AG08395 (cell line): ENCODE results near the gene MARCHF6.
"Not testable (repeated sequence)": the region's sequence is repeated elsewhere in the genome, so short reads cannot be mapped to it uniquely, and the experiment has no call there.

Experiments
- DNase-seq: peaks from one replicate; pipeline ENCODE4 v3.0.0; 2012; ENCODE audit warnings: mixed read lengths, low spot score

MARCHF6 gene

DNA sequence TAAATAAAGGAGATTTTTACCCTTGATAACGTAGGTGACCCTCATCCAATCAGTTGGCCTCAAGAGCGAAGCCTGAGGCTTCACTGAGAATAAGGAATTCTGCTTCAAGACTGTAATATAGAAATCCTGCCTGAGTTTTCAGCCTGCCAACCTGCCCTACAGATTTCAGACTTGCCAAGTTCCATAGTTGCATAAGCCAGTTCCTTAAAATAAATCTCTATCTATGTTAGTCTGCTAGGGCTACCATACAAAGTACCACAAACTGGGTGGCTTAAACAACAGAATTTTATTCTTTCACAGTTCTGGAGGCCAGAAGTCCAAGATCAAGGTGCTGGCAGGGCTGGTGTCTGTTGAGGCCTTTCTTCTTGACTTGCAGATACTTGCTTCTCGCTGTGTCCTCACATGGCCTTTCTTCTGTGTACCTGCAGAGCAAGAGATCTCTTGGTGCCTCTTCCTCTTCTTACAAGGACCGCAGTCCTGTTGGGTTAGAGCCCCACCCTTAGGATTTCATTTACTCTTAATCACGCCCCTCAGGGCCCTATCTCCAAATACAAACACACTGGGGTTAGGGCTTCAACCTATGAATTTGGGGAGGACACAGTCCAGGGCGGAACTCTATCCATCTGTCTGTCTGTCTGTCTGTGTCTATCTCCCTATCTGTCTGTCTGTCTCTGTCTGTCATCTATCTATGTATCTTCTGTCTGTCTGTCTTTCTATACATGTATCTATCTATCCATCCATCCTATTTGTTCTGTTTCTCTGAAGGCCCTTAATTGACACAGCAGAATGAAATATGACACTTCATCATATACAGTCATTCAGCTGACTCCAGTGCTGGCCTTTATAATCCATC, 28.8 kb upstream of the MARCHF6 start:
- DNase-seq = no peak

DNA sequence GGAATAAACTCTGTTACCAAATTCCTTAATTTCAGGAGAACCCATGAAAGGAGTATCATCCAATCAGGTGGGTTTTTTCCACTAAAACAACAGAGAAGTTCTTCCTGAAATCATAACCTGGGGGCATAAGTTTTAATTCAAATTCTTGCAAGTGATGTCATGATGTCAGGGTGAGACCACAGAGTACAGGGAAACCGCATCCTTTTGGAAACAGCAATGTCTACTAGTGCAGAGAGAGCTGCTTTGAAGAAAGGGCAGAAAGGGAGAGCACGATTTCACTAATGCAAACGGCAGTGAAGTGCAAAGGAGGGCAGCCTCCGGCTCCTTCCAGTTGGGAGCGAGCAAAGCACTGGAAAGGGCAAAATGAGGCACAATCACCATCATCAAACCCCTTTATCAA, 25.2 kb upstream of the MARCHF6 start:
- DNase-seq = no peak

DNA sequence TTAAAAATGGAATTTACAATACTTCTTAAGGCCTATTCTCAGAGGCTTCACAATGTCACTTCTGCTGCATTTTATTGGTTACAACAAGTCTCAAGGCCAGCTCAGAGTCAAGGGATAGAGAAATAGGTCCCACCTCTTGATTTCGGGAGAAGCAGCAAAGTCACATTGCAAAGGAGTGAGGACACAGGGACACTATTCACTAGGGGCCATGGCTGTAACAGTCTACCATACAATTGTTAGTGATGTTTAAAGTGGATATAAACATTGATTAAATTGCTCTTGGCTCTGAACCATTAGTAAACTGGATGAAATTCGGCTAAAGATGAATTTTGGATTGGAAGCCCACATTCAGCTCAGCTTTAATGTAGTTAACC, 24.1 kb upstream of the MARCHF6 start:
- DNase-seq = no peak

DNA sequence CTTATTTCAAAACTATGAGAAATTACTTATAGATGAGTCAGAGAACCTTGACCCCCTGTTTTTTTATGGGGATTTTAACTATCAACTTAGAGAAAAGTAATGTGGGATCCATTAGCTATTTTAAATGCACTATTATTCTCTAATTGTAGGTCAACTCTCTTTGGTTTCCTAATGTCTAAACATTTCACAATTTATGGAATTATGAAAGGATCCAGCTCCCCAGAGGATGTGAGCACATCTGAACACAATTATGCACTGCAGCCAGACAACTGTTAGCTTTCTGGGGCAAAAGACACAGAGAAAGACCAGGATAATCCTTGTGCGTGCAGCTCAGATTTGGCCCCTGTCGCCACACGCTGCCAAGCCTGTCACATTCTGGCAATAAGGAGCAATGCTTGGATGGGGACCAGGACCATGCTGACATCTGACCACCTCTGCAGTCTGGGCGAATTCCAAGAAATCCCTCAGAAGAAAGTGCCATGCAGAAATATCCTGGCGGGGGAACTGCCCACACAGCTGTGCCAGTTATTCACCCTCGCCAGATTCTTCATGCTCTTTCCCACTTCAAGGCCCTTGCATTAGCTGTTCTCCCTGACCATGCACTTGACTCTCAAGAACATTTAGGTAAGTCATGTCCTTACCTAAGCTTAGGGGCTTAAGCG, 23.5 kb upstream of the MARCHF6 start:
- peak; percentile 76 for DNase-seq

DNA sequence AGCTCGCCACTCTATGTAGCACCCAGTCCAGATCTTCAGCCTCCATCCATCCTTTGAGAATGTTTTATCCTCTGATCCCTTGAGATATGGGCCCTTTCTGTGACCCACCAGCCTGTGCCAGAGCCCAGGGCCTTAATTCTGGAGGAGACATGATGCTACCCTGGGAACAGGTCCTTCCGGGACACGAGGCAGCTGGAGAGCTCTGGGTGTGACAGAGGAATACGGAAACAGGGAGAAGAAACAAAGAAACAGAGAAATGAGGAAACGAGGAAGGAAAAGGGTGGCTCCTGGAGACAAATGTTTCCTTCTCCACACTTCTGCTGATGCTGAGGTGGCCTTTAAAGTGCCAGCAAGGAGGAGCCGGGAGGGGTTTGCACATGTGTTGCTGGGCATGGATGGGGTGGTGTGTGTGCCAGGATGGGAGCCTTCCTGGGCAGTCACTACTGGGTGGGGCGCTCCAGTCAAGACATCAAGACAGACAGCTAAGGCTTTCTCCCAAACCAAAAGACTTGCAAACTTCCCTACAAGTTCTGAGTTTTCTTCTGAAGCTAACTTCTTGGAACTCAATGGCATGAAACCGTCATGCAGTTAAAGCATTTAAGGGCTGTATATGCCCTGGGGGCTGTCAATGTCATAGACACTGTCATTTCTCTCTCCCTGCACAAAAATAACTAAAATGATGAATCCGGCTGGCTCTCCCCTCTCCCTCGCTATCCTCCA, 22.8 kb upstream of the MARCHF6 start:
- DNase-seq = no peak

DNA sequence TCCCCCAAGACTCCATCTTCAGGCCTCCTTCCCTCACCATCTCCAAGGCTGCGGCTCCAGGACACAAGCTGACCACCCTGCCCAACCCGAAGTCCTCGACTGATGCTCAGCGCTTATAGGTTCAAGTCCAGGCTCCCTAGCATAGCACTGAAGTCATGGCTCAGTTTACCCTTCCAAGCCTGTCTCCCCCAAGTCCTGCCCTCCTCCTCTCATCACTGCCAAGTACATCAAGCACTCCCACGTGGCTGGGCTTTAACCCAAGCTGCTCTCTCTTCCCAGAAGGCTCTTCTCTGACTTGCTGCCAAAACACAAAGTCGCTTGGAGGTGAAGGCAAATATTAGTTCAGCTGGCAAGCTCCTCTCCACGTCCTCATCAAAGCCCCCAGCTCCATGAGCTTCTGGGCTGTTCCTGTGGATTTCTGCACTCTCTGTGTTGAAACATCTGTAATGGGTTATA, 22.1 kb upstream of the MARCHF6 start:
- no peak for DNase-seq

DNA sequence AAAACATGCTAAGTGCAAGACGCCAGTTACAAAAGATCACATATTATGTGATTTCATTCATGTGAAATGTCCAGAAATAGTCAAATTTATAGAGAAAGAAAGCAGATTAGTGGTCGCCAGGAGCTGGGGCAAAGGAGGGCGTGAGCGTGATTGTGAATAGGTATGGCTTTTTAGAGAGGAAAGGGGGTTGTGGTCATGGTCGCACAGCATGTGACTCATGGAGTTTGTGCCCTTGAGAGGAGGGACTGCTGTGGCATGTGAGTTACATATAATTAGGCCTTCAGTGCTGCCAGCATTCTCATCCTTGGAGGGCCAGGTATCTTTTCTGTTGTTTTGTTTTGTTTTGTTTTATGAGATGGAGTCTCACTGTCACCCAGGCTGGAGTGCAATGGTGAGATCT, 21.2 kb upstream of the MARCHF6 start:
- DNase-seq = no peak

DNA sequence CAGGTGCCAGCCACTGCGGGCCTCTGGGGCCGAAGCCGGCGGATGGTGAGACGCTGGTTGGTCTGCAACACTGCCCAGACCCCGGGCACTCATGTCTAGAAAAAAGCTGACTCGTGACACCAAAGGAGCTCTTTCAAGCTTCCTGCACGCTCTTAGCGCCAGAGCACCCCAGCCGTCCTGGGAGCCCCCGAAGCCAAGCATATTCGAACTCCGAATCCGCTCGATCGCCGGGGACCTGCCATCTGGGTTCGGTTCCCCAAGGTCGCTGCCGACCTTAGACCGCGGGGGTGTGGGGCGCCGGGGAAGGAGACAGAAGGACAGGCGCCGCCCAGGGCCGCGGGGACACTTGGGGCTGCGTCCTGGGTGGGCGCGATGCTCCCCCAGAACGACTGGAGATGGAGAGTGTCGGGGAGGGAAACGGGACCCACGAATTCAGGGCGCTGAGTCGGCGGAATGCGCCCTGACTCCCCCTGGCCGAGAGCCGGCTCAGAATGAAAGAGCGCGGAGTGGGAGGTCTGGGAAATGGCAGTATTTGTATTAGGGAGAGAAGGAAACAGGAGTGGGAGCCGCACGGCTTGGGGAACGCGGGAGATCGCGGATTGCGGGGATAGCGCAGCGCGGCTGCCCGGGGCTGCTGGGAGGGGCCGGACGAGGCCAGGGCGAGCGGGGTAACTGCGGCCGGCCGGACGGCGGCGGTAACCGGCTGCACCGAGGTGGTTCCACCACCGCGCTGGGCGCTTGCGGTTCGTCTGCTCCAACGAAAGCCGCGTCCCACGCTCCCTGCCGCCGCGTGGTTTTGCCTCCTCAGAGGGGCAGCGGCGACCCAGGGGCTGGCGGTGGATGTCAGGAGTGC, 20.1 kb upstream of the MARCHF6 start:
- DNase-seq = peak; percentile 34

DNA sequence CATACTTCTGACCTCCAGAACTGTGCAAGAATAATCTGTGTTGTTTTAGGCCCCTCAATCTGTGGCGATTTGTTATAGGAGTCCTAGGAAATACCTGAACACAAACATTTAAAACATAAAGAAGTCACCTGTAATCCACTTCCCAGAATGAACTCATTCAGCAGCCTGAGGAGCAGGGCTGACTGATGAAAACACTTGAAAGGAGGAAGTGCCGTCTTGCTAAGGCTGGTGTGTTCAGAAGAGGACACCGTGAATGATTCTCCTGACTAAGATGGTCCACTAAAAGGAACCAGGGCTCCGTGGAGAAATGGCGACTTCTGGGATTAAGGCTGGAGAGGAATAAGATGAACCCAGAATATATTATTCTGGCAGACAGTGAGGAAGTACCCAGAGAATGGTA, 18.7 kb upstream of the MARCHF6 start:
- no peak for DNase-seq

DNA sequence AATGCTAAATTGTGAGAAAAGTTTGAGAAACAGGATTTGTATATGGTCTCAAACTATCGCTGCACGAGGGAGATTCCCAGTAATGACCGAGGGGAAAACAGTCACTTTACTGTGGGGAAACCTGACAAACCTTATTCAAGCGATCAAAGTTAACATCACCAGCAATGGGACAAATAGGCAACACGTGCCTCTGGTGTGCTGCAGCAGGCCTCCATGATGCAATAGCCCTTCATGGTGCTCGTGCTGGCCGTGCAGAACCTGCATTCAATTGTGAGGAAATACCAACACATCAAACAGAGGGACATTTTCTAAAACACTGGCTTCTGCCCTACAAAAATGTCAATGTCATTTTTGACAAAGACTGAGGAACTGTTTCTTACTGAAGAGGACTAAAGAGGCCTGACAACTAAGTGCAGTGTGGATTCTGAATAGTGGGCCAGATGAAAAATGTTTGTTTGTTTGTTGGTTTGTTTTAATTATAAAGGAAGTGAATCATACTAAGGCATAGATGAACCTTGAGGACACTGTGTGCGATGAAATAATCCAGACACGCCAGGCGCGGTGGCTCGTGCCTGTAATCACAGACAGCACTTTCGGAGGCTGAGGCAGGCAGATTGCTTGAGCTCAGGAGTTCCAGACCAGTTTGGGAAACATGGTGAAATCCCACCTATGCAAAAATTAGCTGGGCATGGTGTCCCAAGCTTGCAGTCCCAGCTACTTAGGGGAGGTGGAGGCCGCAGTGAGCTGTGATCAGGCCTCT, 17.6 kb upstream of the MARCHF6 start:
- no peak for DNase-seq

DNA sequence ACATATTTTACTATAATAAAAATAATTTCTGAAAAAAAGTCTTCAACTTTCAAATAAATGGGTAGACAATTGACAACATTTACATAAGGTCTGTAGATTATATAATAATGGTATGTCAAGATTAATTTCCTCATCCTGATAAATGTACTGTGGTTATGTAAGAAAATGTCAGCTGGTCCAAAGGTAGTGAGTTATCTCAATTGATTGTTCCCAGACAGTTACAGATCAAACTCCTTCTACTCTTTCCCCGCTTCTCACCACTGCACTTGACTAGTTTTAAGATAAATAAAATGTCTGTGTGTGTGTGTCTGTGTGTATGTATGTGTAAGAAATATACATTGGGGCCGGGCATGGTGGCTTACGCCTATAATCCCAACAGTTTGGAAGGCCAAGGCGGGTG, 16.4 kb upstream of the MARCHF6 start:
- DNase-seq = no peak

DNA sequence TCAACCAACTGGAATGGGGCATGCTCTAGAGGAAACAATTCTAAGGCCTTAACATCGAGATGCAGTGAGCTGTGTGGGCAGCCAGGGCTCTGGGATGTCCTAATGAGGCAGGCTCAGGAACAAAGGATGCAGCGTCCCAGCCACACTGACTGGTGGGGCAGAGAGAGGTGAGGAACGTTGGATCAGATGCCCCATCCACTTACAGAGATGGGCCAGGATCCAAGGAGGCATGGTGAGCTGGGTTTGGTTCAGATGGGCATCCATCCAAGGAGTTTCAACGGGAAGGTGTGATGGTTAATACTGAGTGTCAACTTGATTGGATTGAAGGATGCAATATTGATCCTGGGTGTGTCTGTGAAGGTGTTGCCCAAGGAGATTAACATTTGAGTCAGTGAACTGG, 15.5 kb upstream of the MARCHF6 start:
- no peak for DNase-seq

DNA sequence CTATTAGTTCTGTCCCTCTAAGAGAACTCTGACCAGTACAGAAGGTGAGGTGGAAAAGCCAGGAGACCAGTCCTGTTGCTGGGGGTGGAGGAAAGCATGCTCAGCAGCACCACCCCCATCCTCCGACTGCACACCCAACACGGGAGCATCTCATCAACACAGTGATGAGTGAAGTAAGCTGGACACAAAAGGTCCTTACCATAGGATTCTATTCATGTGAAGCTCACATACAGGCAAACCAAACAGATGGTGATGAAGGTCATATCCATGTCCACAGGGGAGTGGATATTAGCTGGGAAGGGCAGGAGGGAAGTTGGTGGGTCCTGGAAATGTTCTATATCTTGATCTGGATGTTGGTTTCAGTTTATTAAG, 14.8 kb upstream of the MARCHF6 start:
- DNase-seq = no peak

DNA sequence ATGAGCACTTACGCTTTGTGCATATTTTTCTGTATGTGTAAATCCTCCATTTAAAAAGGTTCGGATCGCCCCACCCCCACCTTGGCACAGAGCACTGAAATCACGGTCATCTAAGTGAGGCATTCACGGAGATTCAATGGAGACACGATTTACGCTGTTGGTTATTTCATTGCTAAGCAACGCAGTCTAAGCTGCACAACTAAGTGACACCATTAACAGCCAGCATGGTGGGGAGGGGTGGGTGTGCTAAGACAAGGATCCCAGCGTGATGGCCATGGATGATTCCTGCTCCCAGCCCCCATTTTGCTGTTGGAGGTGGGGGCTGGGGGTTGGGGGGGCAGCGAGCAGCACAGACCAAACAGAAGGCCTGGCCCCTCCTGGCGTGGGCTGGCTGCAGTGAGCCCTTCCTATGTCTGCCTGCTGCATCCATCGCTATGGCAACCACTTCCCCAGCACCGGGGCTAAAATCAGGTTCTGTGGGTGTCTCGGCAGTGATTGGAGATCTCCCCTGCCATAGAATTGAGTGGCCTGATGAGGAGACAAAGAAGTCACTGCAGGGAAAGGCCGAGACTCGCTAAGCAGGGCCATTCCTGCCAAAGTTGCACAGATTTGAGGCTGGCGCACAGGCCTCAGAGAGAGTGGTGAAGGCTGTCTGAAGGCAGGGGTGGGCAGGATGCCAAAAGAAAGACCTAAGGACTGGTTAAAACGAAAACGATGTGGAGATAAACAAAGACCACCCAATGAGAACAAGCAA, 14.3 kb upstream of the MARCHF6 start:
- no peak for DNase-seq

DNA sequence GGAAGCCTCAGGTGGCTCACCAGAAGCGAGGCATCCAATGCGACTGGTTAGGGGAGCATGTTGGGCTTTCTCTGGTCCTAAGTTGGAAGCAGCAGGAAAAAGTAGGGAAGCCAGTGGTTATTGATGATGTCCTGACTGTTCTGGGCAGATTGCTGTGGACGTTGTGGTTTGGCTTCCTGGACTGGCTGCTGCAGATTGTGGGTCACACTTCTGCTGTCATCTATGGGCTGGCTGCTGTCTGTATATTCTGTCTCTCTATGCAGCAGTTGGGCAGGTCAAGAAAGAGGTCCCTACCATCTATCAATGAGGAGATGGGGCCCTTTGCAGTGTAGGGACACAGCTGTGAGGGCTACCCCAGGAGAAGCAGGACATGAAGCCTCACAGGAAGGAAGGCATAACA, 13.5 kb upstream of the MARCHF6 start:
- DNase-seq = no peak

DNA sequence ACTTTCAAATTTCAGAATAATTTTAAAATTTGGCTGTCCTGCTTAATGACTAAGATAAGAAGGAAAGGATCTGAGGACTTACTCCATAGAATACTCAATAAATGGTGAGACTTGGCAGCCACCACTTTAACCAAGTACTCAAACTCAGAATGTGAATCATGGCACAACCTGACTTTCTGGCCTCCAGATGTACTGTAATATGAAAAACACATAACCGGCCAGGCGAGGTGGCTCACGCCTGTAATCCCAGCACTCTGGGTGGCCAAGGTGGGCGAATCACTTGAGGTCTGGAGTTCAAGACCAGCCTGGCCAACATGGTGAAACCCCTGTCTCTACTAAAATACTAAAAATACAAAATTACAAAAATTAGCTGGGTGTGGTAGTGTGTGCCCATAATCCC, 10.0 kb upstream of the MARCHF6 start:
- DNase-seq = no peak

DNA sequence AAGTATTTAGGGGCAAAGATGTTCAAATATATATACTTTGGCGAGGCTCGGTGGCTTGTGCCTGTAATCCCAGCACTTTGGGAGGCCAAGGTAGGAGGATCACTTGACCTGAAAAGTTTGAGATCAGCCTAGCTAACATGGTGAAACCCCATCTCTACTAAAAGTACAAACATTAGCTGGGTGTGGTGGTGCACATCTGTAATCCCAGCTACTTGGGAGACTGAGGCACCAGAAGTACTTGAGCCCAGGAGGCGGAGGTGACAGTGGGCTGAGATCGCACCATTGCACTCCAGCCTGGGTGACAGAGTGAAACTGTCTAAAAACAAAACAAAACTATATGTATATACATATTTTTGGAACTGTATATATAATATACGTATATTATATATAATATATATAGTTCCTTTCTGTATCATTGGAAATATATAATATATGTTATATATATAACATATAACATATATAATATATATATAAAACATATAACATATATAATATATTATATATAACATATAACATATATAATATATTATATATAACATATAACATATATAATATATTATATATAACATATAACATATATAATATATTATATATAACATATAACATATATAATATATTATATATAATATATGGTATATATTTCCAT, 8.9 kb upstream of the MARCHF6 start:
- not testable (repeated sequence) for DNase-seq

DNA sequence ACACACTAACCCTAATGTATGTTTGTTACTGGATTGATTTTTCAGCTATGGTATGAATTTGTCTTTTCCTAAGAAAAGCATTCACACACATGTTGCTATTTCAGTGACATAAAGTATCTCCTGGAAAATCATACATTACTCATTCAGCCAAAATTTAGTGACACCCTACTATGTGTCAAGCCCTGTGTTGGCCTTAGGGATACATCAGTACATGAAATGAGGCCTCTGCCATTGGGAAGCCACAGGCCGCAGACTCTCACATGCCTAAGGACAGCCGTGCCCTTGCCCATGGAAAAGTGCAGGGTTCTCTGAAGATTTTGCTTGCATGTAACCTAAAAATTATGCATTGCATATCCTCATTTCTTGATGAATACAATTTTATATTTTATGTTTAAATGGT, 5.2 kb upstream of the MARCHF6 start:
- no peak for DNase-seq

DNA sequence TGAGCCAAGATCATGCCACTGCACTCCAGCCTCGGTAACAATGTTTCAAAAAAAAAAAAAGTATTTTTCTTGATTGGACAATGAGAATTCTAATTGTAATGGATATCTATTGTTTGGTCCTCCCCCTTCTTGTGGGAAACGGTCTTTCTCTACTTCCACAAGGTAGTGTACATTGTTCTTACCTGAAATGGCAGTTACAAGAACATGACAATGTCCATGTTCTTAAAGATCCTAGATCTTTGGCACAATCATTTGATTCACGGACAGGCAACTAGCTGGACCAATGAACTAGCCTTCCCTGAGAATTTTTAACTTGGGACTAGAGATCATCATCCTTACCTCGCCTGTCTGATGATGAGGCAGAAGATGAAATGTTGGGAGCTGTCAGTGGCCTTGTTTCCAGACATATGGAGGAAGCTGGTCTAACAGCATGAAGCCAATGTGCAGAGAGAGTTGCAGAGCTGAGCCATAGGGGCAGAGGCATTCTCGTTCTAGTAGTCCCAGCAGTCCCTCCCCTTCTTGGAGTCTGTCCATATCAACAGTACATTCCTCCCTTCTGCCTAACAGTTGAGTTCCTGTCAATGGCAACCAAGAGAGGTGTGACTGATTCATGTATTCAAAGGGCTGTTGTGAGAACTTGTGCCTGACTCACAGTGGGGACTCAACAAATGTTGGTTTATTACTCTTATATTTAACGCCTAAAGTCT, 2.1 kb upstream of the MARCHF6 start:
- DNase-seq = no peak

DNA sequence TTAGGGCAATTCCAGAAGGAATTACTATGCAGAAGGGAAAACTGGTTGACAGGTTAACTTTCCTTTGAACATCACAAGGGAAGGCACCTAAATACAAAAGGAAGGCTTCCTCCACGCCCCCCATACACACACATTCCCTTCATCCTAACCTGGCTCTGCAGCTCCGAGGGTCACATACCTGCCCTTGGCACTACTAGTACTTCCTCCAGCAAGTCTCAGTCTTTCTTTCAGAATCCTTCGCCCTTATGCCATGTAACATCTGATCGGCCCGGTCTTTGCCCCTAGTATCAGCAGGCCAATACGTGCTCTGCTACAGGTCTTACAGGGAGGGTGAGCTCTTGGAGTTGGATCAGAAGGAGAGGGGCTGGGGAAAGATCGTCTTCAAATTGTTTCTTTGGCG, 1.6 kb upstream of the MARCHF6 start:
- no peak for DNase-seq
